ENCODE results near the gene RPRD1B.
"Not testable (repeated sequence)": the region's sequence is repeated elsewhere in the genome, so short reads cannot be mapped to it uniquely, and the experiment has no call there.

Gene RPRD1B

GRCh38 chr20:38001173-38001875, 32.2 kb upstream of the RPRD1B start:
- DNase-seq = no peak

DNA sequence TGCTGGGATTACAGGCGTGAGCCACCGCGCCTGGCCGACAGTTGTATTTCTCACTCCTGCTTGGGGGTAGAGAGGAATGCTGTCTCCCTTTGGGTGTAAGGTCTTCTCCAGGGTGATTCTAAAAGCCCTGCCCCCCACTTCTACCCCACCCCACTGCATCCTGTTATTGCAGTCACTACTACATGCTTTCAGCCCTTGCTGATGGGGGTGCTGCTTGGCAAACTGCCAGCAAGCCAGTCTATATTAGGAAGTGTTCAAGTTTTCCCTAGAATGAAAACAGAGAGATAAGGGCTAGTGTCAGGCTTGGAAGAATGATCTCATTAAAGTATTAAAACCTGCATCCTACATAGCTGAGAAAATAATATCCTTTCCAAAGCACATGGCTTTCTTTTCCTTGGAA, 31.6 kb upstream of the RPRD1B start:
- DNase-seq = no peak

- DNase-seq = no peak
Measured at GRCh38 chr20:38002422-38002821, 31.1 kb upstream of the RPRD1B start.

GRCh38 chr20:38004416-38004815, 29.1 kb upstream of the RPRD1B start:
- no peak for DNase-seq

DNA sequence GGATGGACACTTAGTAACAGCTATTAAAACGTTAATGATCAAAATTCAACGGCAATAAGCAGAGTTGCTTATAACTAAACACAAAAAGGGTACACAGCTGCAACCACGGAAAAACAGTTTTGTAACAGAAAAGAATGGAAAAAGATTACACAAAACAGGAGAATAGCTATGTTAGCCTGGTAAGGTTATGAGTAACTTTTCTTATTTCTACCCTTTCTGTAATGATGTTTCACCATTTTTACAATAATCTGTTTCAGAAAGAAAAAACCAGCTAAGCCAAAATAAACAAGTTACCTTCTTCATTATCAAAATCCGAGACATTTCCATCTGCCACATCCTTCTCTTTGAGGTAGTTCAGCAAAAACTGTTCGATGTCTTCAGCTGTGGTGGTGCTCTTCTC, 27.6 kb upstream of the RPRD1B start:
- no peak for DNase-seq

DNA sequence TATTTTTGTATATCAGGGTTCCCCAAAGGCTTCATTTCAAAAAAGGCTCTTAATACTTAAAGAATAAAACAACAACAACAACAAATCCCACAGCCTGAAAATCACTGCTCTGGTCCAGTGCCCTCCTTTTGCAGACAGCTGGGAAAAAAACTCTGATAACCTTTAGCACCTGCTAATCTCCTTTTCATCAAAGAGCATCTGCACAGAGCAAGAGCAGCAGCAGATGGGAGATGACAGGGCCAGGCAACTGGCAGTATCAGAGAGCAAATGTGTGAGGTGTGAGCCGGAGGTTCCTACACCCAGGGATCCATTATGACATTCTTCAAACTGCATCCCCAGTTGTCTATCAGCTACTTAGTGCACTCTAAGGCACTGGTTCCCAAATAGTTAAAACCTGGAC, 26.0 kb upstream of the RPRD1B start:
- no peak for DNase-seq

- no peak for DNase-seq
Measured at GRCh38 chr20:38008233-38008944, 25.2 kb upstream of the RPRD1B start.

DNA sequence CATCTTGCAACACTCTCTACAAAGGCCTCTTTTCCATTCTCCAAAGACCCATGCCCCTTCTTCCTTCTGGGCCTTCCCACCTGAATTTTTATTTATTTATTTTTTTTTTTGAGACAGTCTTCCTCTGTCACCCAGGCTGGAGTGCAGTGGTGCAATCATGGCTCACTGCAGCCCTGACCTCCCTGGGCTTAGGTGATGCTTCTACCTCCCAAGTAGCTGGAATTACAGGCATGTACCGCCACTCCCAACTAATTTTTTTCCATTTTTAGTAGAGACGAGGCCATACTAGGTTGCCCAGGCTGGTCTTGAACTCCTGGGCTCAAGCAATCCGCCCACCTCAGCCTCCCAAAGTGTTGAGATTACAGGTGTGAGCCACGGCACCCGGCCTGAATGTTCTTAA, 24.1 kb upstream of the RPRD1B start:
- not testable (repeated sequence) for DNase-seq

GRCh38 chr20:38011696-38012095, 21.9 kb upstream of the RPRD1B start:
- no peak for DNase-seq

DNA sequence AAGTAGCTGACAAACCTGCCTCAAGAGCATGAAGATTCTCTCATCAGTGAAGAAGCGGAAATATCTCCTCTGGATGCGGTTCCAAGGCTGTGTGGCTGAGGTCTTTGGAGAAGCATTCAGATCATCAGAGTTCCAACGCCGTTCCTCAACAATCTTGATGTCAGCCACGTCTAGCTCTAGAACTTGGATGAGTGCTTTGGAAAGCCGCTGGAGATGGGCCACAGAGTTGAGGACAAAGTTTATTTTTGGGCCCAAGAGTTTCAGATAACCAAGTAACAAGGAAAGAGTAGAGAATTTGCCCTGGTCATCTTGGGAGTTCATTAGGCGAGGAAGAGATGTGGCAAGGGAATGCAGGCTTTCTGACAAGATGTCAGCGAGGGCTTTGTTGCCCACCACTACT, 21.2 kb upstream of the RPRD1B start:
- no peak for DNase-seq

- DNase-seq = no peak
Measured at GRCh38 chr20:38013887-38014286, 19.7 kb upstream of the RPRD1B start.

DNA sequence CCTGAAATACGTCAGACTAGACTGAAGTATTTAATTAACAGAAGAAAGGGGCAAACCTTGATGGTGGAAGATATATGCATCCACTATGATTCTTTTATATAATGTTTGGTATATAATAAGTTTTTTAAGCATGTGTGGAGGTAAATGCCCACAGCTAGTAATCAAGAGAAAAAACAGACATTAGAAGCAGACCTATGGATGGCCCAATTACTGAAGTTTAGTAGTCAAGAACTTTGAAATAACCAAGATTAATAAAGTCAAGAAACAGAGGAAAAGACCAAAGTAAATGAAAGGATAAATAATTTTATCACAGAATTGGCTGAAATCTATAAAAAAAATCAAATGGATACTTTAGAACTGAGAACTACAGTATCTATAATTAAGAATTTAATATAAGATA, 15.6 kb upstream of the RPRD1B start:
- no peak for DNase-seq

- DNase-seq = no peak
Measured at GRCh38 chr20:38018385-38018784, 15.2 kb upstream of the RPRD1B start.

GRCh38 chr20:38021087-38021772, 12.3 kb upstream of the RPRD1B start:
- DNase-seq = no peak

DNA sequence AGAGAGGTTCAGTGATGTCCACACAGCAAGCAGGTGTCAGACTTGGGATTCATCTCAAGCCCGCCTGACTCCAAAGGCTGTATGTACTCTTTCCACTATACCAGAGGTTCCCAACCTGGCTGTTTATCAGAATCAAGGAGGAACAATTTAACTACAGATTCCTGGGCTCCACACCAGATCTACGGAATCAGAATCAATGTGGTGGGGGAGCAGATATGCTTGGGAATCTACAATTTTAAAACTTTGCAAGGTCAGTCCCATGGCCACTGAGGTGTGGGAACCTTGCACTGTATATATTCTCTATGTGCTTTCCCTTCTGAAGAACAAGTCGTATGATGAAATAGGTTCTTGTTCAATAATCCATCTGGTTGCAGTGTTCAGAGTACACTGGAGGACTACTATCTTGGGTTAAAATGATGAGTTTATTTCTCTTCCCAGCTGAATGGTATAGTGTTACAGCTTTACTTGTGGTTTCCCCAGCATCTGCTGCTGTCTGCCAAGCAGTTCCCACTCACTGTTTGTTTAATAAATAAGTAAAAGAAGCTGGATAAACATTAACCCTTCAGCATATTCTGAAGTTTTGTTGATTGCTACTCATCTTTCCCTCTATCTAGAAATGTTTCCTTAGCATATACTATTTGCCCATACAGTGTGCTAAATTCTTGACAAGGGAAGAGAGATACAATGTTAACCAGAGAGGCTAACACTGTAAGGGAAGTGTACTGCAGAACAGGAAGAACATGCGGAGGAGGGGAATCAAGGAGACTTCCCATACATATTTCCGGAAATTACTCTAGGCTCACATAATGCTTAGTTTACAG, 10.2 kb upstream of the RPRD1B start:
- peak; percentile 31 to 58 for DNase-seq

DNA sequence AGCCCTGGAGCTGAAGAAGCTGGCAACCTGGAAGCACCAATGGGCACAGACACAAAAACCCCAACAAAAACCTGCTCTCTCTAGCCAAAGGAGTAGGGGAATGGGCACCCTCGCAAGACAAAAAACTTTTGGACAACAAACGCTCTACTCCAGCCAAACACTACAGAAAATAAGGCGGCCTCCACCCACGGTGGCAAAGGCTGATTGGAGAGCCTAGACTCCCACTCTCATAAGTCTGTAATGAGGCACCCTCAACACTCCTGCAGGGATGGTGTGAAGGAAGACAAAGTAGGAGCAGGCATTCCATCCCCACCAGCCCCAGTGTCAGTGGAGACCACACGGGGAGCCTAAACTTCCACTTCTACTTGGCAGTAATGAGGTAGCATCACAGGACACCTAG, 9.1 kb upstream of the RPRD1B start:
- no peak for DNase-seq

DNA sequence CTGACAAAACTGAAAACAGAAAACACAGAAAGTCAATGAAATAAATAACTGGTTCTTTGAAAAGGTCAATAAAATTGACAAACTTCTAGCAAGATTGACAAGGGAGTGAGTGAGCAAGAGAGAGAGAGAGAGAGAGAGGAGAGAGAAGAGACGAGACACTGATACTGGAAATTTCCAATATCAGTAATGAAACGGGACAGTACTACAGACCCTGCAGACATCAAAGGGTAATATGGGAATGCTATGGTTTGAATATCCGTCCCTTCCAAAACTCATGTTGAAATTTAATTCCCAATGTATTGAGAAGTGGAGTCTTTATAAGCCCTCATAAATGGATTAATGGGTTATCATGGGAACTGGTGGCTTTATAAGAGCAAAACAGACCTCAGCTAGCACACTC, 4.1 kb upstream of the RPRD1B start:
- DNase-seq = no peak

- DNase-seq = no peak
Measured at GRCh38 chr20:38031957-38032356, 1.6 kb upstream of the RPRD1B start.

- peak; percentile 48 to 73 for DNase-seq
Measured at GRCh38 chr20:38032585-38033329, 789 bp upstream of the RPRD1B start.

GRCh38 chr20:38034108-38034649, 633 bp downstream of the RPRD1B start:
- DNase-seq = no peak

DNA sequence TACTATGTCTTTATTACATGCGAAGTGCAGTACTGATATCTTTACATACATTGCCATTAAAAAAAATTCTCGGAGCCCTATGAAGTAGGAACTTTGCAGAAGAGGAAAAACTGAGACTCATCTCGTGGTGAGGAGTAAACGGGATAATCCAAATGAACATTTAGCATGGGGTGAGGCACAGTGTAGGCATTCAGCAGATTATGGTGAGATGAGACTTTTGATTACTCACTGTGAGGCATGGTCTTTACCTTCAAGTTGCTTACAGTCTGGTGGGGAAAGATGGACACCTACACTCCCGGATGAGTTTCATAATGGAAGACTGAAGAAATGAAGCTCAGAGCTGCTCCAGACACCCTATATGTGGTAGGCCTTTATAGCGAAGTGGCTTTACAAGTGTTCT, 1.4 kb downstream of the RPRD1B start:
- no peak for DNase-seq

DNA sequence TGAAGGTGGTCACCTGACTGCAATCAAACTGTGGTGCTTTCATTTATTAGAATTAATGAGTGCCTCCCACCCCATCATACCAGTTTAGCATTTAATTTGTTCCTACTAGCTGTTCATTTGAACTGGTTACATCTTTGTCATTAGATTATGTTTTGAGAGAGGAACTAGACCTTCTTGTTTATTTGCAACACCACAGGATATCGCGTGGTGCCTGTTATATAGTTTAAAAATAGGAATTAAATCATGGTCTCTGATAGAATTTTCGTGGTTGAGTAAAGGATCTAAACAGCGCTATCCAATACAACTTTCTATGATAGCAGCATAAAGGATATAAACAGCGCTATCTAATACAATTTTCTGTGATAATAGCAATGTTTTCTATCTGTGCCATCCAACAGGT, 2.8 kb downstream of the RPRD1B start:
- DNase-seq = no peak

All from AML-193 (cell line).